DOHH2 (cell line): ENCODE data around the gene LAMB1.

Source experiments
- H3F3A ChIP-seq: fragments of 200-600 bp; sonication (generic), shearing (Covaris generic); 2 replicates; pipeline ENCODE4 v1.6.0; 2016; ENCODE audit warnings: antibody characterized with exemption, mild to moderate bottlenecking; ENCODE audit not compliant: control insufficient read depth, insufficient read depth
- H3K27ac ChIP-seq: fragments of 200-600 bp; sonication (generic); 2 replicates; pipeline ENCODE4 v1.5.1; 2014; ENCODE audit warnings: low read depth, mild to moderate bottlenecking, low read length, moderate library complexity
- H3K27me3 ChIP-seq: fragments of 200-600 bp; sonication (generic); 2 replicates; pipeline ENCODE4 v1.6.1; 2014; ENCODE audit warnings: mild to moderate bottlenecking, low read length, mixed read lengths; ENCODE audit not compliant: control insufficient read depth
- H3K36me3 ChIP-seq: fragments of 200-600 bp; sonication (generic); 2 replicates; pipeline ENCODE4 v1.6.1; 2014; ENCODE audit warnings: mild to moderate bottlenecking, low read length, moderate library complexity, mixed read lengths; ENCODE audit not compliant: control insufficient read depth
- H3K4me1 ChIP-seq: fragments of 200-600 bp; sonication (generic); 2 replicates; pipeline ENCODE4 v1.6.1; 2014; ENCODE audit warnings: mild to moderate bottlenecking, low read length, mixed read lengths; ENCODE audit not compliant: control insufficient read depth
- H3K4me2 ChIP-seq: fragments of 200-600 bp; sonication (generic); 2 replicates; pipeline ENCODE4 v1.6.0; 2014; ENCODE audit warnings: mild to moderate bottlenecking, low read length, moderate library complexity
- H3K4me3 ChIP-seq: fragments of 200-600 bp; sonication (generic); 2 replicates; pipeline ENCODE4 v1.5.1; 2014; ENCODE audit warnings: mild to moderate bottlenecking, low read length, mixed read lengths
- H3K79me2 ChIP-seq: fragments of 200-600 bp; sonication (generic); 2 replicates; pipeline ENCODE4 v1.6.1; 2014; ENCODE audit warnings: mild to moderate bottlenecking, low read length, mixed read lengths; ENCODE audit not compliant: control insufficient read depth
- H3K9me2 ChIP-seq: fragments of 200-600 bp; sonication (generic); replicated peaks from 2 replicates; pipeline ENCODE4 v1.6.1; 2014; ENCODE audit warnings: mild to moderate bottlenecking, low read length, mixed read lengths; ENCODE audit not compliant: control insufficient read depth
- H3K9me3 ChIP-seq: fragments of 200-600 bp; sonication (generic); 2 replicates; pipeline ENCODE4 v1.6.1; 2014; ENCODE audit warnings: antibody characterized with exemption, low read length, mixed read lengths; ENCODE audit not compliant: control insufficient read depth, insufficient read depth
- H4K20me1 ChIP-seq: fragments of 200-600 bp; sonication (generic); 2 replicates; pipeline ENCODE4 v1.6.0; 2014; ENCODE audit warnings: low read depth, mild to moderate bottlenecking, antibody characterized with exemption, low read length, moderate library complexity; ENCODE audit not compliant: control insufficient read depth, insufficient read depth
- EZH2phosphoT487 ChIP-seq: fragments of 200-600 bp; sonication (generic); IDR thresholded peaks from 2 replicates; pipeline ENCODE4 v1.6.1; 2017; ENCODE audit warnings: borderline replicate concordance, mild to moderate bottlenecking, antibody characterized with exemption, low read length, moderate library complexity, mixed read lengths
- TF ChIP-seq, protein P1 (sequence below): fragments of 200-600 bp; sonication (generic); IDR thresholded peaks from one replicate; pipeline ENCODE4 v1.5.1; 2014; ENCODE audit warnings: antibody characterized with exemption, mild to moderate bottlenecking, low read depth, low read length; ENCODE audit not compliant: poor library complexity, severe bottlenecking

LAMB1 gene

GRCh38 chr7:107917763-107918651 is 85.0 kb downstream of the LAMB1 start:
- no peak overlapping the region for H3K4me3 ChIP-seq
- no peaks in the 10 kb centered on the region for H3K4me1 ChIP-seq
- H3K36me3 ChIP-seq, result peaks cover 86% of the 10 kb centered on the region
- H3K27ac ChIP-seq, result no peak overlapping the region
- H4K20me1 ChIP-seq, result no peaks in the 10 kb centered on the region
- no peaks in the 10 kb centered on the region for H3K9me3 ChIP-seq
- H3K27me3 ChIP-seq, result no peaks in the 10 kb centered on the region
- TF ChIP-seq EZH2phosphoT487, result no peak
- TF ChIP-seq, protein P1, sequence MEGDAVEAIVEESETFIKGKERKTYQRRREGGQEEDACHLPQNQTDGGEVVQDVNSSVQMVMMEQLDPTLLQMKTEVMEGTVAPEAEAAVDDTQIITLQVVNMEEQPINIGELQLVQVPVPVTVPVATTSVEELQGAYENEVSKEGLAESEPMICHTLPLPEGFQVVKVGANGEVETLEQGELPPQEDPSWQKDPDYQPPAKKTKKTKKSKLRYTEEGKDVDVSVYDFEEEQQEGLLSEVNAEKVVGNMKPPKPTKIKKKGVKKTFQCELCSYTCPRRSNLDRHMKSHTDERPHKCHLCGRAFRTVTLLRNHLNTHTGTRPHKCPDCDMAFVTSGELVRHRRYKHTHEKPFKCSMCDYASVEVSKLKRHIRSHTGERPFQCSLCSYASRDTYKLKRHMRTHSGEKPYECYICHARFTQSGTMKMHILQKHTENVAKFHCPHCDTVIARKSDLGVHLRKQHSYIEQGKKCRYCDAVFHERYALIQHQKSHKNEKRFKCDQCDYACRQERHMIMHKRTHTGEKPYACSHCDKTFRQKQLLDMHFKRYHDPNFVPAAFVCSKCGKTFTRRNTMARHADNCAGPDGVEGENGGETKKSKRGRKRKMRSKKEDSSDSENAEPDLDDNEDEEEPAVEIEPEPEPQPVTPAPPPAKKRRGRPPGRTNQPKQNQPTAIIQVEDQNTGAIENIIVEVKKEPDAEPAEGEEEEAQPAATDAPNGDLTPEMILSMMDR, result no peak
- H3F3A ChIP-seq, result no peaks in the 10 kb centered on the region
- peaks cover 11% of the 10 kb centered on the region for H3K79me2 ChIP-seq
- no peaks in the 10 kb centered on the region for H3K9me2 ChIP-seq
- no peak overlapping the region for H3K4me2 ChIP-seq

DNA sequence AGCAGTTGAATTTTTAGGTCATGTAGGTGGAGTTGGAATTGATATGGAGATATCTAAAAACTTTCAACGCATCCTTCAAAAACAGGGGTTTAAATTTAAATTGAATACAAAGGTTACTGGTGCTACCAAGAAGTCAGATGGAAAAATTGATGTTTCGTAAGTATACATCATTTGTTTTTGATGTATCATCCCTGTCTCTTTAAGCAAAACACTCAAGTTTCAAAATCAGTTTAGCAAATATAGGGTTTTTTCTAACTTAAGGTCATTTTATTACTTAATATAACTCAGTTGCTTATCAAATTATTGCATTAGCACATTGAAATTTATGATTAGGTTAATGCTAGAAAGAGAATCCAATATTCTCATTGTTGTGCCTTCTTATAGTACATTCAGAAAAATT is 87.4 kb downstream of the LAMB1 start:
- Histone ChIP-seq H3K36me3 (peaks cover 94% of the 10 kb centered on the region), H3K9me3 (no peaks in the 10 kb centered on the region), H3F3A (no peaks in the 10 kb centered on the region), H3K27ac (no peak overlapping the region), H3K79me2 (peaks cover 32% of the 10 kb centered on the region), H3K4me2 (no peak overlapping the region), H3K27me3 (no peaks in the 10 kb centered on the region), H3K9me2 (no peaks in the 10 kb centered on the region), H3K4me1 (no peaks in the 10 kb centered on the region), H3K4me3 (no peak overlapping the region), H4K20me1 (no peaks in the 10 kb centered on the region)
- no peak for TF ChIP-seq EZH2phosphoT487
- TF ChIP-seq, protein P1, result no peak

DNA sequence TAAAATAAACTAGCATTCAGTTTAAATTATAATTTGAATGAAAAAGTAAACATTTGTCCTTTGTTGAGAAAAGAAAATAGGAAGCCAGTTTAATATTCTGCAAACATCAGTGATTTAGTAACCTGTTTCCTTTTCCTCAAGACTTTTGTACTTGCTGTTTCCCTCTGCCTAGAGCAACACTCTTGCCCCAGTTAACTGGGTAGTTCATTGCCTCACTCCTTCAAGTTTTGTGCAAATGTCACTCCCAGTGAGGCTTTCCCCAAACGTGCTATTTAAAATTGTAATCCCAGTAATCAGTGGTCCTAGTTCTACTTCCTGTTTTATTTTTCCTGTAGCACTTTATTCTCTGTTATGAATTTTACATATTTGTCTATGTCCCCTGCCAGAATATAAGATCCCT is 88.1 kb downstream of the LAMB1 start:
- Histone ChIP-seq H3F3A (no peaks in the 10 kb centered on the region), H3K79me2 (peaks cover 32% of the 10 kb centered on the region), H3K36me3 (peaks cover 94% of the 10 kb centered on the region), H4K20me1 (no peaks in the 10 kb centered on the region), H3K27me3 (no peaks in the 10 kb centered on the region), H3K27ac (no peak overlapping the region), H3K9me3 (no peaks in the 10 kb centered on the region), H3K9me2 (no peaks in the 10 kb centered on the region), H3K4me2 (no peak overlapping the region), H3K4me1 (no peaks in the 10 kb centered on the region), H3K4me3 (no peak overlapping the region)
- TF ChIP-seq, protein P1, result no peak
- no peak for TF ChIP-seq EZH2phosphoT487
